GM06990 (cell line): Measurements from ENCODE around the gene CFAP141.
A peak's percentile ranks its signal among the peaks of the same experiment; 100 is the strongest.

Experiments
- DNase-seq: peaks from one replicate; pipeline ENCODE4 v3.0.0-alpha.2; 2011; ENCODE audit not compliant: insufficient read length; ENCODE audit errors: extremely low read depth
- H3K27me3 ChIP-seq: replicated peaks from 2 replicates; pipeline ENCODE4 v1.6.0; 2011; ENCODE audit warnings: low read length; ENCODE audit not compliant: control insufficient read depth, insufficient read depth
- H3K36me3 ChIP-seq: 2 replicates; pipeline ENCODE4 v1.5.1; 2011; ENCODE audit warnings: low read length; ENCODE audit not compliant: control insufficient read depth, insufficient read depth
- H3K4me3 ChIP-seq: replicated peaks from 2 replicates; pipeline ENCODE4 v1.5.1; 2011; ENCODE audit warnings: low read depth, mild to moderate bottlenecking, control low read depth, low read length
- TF ChIP-seq, protein P1 (sequence below): IDR thresholded peaks from 2 replicates; pipeline ENCODE4 v1.5.1; 2011; ENCODE audit warnings: low read length, control low read depth, mild to moderate bottlenecking, inconsistent platforms; ENCODE audit not compliant: insufficient read depth, poor library complexity, severe bottlenecking

The CFAP141 gene

DNA sequence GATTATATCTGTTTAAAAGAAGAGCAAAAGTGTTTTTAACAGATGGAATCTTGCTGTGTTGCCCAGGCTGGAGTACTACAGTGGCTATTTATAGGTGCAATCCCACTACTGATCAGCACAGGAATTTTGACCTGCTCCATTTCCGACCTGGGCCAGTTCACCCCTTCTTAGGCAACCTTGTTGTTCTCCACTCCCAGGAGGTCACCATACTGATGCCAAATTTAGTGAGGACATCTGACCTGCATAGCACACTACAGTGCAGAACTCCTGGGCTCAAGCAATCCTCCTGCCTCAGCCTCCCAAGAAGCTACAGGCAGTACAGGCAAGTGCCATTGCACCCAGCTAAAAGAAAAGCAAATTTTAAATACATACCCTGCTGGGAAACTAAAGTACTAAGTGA lies 39.9 kb downstream of the CFAP141 start:
- TF ChIP-seq, protein P1, sequence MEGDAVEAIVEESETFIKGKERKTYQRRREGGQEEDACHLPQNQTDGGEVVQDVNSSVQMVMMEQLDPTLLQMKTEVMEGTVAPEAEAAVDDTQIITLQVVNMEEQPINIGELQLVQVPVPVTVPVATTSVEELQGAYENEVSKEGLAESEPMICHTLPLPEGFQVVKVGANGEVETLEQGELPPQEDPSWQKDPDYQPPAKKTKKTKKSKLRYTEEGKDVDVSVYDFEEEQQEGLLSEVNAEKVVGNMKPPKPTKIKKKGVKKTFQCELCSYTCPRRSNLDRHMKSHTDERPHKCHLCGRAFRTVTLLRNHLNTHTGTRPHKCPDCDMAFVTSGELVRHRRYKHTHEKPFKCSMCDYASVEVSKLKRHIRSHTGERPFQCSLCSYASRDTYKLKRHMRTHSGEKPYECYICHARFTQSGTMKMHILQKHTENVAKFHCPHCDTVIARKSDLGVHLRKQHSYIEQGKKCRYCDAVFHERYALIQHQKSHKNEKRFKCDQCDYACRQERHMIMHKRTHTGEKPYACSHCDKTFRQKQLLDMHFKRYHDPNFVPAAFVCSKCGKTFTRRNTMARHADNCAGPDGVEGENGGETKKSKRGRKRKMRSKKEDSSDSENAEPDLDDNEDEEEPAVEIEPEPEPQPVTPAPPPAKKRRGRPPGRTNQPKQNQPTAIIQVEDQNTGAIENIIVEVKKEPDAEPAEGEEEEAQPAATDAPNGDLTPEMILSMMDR, result no peak
- Histone ChIP-seq H3K27me3 (no peaks in the 10 kb centered on the region), H3K4me3 (no peak overlapping the region), H3K36me3 (peaks cover 34% of the 10 kb centered on the region)
- no peak for DNase-seq

DNA sequence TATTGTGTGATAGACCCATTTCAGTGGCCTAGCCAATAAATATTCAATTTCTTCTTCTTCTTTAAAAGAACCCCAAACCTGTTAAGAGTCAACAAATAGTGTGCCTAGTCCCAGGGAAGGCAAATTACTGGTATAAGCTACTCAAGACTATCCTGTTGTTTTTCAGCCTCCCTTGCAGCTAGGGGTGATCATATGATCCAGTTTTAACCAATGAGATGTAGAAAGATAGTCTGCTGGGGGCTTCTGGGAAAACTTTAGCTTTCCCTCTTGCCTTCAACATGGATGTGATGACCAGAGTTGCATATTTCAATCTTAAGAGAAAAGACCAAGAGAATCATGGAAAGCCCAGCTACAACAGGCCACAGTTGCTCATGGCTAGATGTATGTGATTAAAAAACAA lies 46.6 kb downstream of the CFAP141 start:
- peaks cover 19% of the 10 kb centered on the region for H3K36me3 ChIP-seq
- no peak overlapping the region for H3K4me3 ChIP-seq
- TF ChIP-seq, protein P1, result no peak
- DNase-seq, result no peak
- H3K27me3 ChIP-seq, result no peaks in the 10 kb centered on the region

DNA sequence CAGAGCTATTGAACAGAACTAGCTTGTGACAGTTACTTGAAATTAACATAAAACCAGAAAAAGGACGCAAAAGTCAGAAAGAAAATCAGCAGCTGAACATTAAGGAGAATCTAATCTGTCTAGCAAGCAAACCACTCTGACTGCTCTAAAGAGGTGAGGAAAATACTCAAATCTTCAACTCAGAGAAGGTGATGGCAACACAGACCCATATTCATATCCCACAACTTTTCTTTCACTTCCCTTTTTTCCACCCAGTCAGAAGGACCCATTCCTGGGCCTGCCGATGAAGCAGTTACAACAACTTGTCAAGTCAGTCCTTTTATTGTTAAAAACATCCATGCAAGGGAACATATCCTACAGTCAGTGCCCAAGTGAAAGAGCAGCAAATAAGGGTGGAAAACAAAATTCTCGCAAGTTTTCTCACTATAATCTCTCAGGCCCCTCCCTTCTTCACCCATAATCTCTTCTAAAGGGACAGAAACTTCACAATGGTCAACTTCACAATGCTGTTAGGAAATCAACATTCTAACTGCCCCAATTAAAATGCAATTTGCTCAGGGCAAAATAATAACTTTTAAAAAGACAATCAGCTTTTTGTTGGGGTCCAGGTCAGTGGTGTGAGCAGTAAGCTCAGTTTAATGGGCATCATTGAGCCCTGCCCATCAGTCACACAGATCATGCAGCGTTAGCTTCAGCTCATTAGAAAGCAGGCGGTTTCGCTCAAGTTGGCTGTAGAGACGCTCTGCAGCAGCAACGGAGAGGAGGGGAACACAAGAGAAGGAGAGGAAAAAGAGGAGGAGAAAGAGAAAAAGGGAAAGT lies 47.6 kb downstream of the CFAP141 start:
- 0 out of 2 replicates have a peak overlapping the region, but pooled peaks have one; percentile 10 for H3K4me3 ChIP-seq
- peaks cover 17% of the 10 kb centered on the region for H3K36me3 ChIP-seq
- TF ChIP-seq, protein P1, result no peak
- peak; percentile 42 for DNase-seq
- no peaks in the 10 kb centered on the region for H3K27me3 ChIP-seq

DNA sequence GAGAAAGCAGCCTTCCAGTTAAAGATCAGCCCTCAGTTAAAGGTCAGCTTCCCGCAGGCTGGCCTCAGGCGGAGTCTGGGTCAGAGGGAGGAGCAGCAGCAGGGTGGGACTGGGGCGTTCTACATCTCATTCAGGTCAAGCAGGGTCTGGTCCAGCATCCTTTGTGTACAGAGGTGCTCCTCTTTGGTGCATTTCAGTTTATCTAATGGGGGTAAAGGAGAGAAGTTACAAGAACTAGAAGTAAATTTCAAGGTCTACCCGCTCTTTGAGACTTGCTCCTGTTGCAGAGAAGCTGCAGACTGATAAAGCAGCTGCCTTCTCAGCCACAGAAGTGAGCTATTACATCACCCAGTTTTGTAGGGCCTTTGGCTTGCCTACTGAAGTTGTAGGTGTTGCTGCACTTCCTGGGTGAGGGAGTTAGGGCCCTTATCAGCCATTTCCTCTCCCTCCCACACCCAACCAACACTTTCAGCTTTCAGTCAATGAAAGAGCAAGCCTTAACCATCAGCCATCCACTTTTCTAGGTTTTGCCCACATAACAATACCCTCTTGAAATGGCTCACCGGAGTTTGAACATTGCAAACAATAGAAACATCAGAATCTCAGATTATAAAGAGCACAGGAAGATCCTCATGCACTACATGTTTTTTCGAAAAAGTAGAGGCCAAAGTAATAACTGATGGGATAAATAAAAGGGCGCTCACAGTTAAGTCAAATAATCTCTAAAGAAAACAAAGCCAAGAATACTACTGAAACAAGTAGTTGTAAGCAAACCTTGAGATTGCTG lies 48.4 kb downstream of the CFAP141 start:
- DNase-seq, result peak; percentile 63
- Histone ChIP-seq H3K27me3 (no peaks in the 10 kb centered on the region), H3K4me3 (0 out of 2 replicates have a peak overlapping the region, but pooled peaks have one; percentile 10), H3K36me3 (peaks cover 14% of the 10 kb centered on the region)
- TF ChIP-seq, protein P1, result no peak

DNA sequence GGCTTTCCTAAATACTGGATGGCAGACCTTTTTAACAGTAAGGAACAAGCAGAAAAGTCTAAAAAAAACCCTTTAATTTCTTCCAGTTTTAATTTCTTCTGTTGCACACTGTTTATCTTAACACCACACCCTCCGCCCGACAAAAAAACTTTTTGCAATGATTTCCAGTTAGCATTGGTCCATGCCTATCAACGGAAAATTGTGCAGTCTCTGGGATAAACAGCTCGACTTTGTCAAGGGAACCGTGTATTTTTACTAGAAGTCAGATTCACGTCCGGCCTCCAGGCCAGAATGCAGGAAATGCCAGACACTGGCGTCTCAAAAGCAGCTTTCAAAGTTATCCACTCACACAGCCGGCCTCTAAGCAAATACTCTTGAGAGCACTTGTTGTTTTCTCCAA lies 50.9 kb downstream of the CFAP141 start:
- TF ChIP-seq, protein P1, result no peak
- Histone ChIP-seq H3K4me3 (no peak overlapping the region), H3K36me3 (peaks cover 7% of the 10 kb centered on the region), H3K27me3 (no peaks in the 10 kb centered on the region)
- DNase-seq, result no peak
